Stomach (tissue), 4 donors: ENCODE data around the gene EPHA6.

Experiments used
- CTCF ChIP-seq, 7 experiments: fragments of 450-650 bp in 4 of 7; fragments of 200-600 bp in 3 of 7; sonication (generic) in 3 of 7; IDR thresholded peaks; one replicate each; pipeline ENCODE4 v1.5.1; 2016 to 2019; ENCODE audit warnings: antibody characterized with exemption in 7 of 7, control low read depth in 2 of 7, mild to moderate bottlenecking in 1 of 7
- POLR2A ChIP-seq, 4 donors: fragments of 450-650 bp; IDR thresholded peaks; one replicate each; pipeline ENCODE4 v1.6.1; 2016; ENCODE audit warnings: antibody characterized with exemption in 4 of 4, control low read depth in 2 of 4, mild to moderate bottlenecking in 1 of 4, moderate library complexity in 1 of 4
- POLR2AphosphoS5 ChIP-seq, 3 donors: sonication (generic); formaldehyde crosslinking; IDR thresholded peaks; one replicate each; pipeline ENCODE4 v1.6.1; 2016; ENCODE audit warnings: antibody characterized with exemption in 3 of 3

GRCh38 chr3:97111244-97111643 lies 296.9 kb downstream of the EPHA6 start:
- TF ChIP-seq CTCF (IDR thresholded peaks at IDR 0.05), result no peak
- no peak for TF ChIP-seq POLR2A (IDR thresholded peaks at IDR 0.05)
- TF ChIP-seq POLR2AphosphoS5 (IDR thresholded peaks at IDR 0.05), result no peak
